H9 (cell line): ENCODE results near the gene TMTC2. TPM values are rescaled to one million over a fixed set of nuclear protein-coding genes. Genes with fewer than 3 reads are reported as not detected.

Source experiments
- DNase-seq: peaks from one replicate; pipeline ENCODE4 v3.0.0-alpha.2; 2017
- H2AFZ ChIP-seq: one replicate; pipeline ENCODE4 v1.6.1; 2013; ENCODE audit warnings: mild to moderate bottlenecking, low read length, control low read depth, moderate library complexity
- H2AK5ac ChIP-seq: 2 replicates; pipeline ENCODE4 v1.6.1; 2013; ENCODE audit warnings: low read length, control low read depth, mixed read lengths; ENCODE audit not compliant: insufficient read length
- H2BK120ac ChIP-seq: one replicate; pipeline ENCODE4 v1.6.1; 2013; ENCODE audit warnings: low read depth, mild to moderate bottlenecking, low read length, control low read depth, inconsistent platforms; ENCODE audit not compliant: poor library complexity, severe bottlenecking
- H2BK12ac ChIP-seq: 2 replicates; pipeline ENCODE4 v1.6.1; 2013; ENCODE audit warnings: low read length, control low read depth, mixed read lengths, low read depth; ENCODE audit not compliant: insufficient read length
- H2BK15ac ChIP-seq: 2 replicates; pipeline ENCODE4 v1.6.1; 2013; ENCODE audit warnings: low read depth, low read length, control low read depth
- H2BK20ac ChIP-seq: one replicate; pipeline ENCODE4 v1.6.1; 2013; ENCODE audit warnings: low read depth, mild to moderate bottlenecking, low read length, control low read depth, inconsistent platforms; ENCODE audit not compliant: poor library complexity, severe bottlenecking
- H2BK5ac ChIP-seq: 2 replicates; pipeline ENCODE4 v1.6.1; 2013; ENCODE audit warnings: low read length, control low read depth, mixed read lengths; ENCODE audit not compliant: insufficient read length
- H3K14ac ChIP-seq: 2 replicates; pipeline ENCODE4 v1.6.1; 2013; ENCODE audit warnings: low read length, control low read depth; ENCODE audit not compliant: insufficient read depth
- H3K18ac ChIP-seq: 2 replicates; pipeline ENCODE4 v1.6.1; 2013; ENCODE audit warnings: low read depth, mild to moderate bottlenecking, mixed read lengths, low read length, control low read depth; ENCODE audit not compliant: insufficient read length
- H3K23ac ChIP-seq: 2 replicates; pipeline ENCODE4 v1.6.1; 2013; ENCODE audit warnings: low read length, control low read depth, mixed read lengths, low read depth; ENCODE audit not compliant: insufficient read length
- H3K23me2 ChIP-seq: 2 replicates; pipeline ENCODE4 v1.6.1; 2013; ENCODE audit warnings: low read depth, mild to moderate bottlenecking, mixed read lengths, low read length, control low read depth; ENCODE audit not compliant: insufficient read length, poor library complexity, severe bottlenecking
- H3K27ac ChIP-seq: 2 replicates; pipeline ENCODE4 v1.5.1; 2013; ENCODE audit warnings: low read length, control low read depth, mixed read lengths, low read depth; ENCODE audit not compliant: insufficient read length
- H3K27me3 ChIP-seq: 2 replicates; pipeline ENCODE4 v1.6.1; 2013; ENCODE audit warnings: low read length, control low read depth, inconsistent platforms; ENCODE audit not compliant: insufficient read depth
- H3K4ac ChIP-seq: 2 replicates; pipeline ENCODE4 v1.6.1; 2013; ENCODE audit warnings: low read depth, mild to moderate bottlenecking, control low read depth, inconsistent platforms, low read length, moderate library complexity
- H3K4me1 ChIP-seq: 2 replicates; pipeline ENCODE4 v1.6.1; 2013; ENCODE audit warnings: low read length, control low read depth, inconsistent platforms; ENCODE audit not compliant: insufficient read depth
- H3K4me2 ChIP-seq: 2 replicates; pipeline ENCODE4 v1.6.1; 2013; ENCODE audit warnings: low read length, control low read depth, mixed read lengths; ENCODE audit not compliant: insufficient read length, insufficient read depth
- H3K56ac ChIP-seq: 2 replicates; pipeline ENCODE4 v1.6.1; 2013; ENCODE audit warnings: low read depth, mild to moderate bottlenecking, mixed read lengths, low read length, control low read depth; ENCODE audit not compliant: insufficient read length
- H3K79me1 ChIP-seq: 2 replicates; pipeline ENCODE4 v1.6.1; 2013; ENCODE audit warnings: low read depth, mild to moderate bottlenecking, moderate library complexity, low read length, control low read depth, inconsistent platforms; ENCODE audit not compliant: insufficient read depth, poor library complexity, severe bottlenecking
- H3K79me2 ChIP-seq: 2 replicates; pipeline ENCODE4 v1.6.1; 2013; ENCODE audit warnings: low read length, control low read depth, inconsistent platforms; ENCODE audit not compliant: insufficient read depth
- H3K9ac ChIP-seq: 2 replicates; pipeline ENCODE4 v1.6.1; 2013; ENCODE audit warnings: low read length, control low read depth, mixed read lengths; ENCODE audit not compliant: insufficient read length; ENCODE audit errors: extremely low read depth
- H3K9me3 ChIP-seq: one replicate; pipeline ENCODE4 v1.6.1; 2013; ENCODE audit warnings: low read depth, low read length, inconsistent platforms; ENCODE audit not compliant: control insufficient read depth
- H3T11ph ChIP-seq: one replicate; pipeline ENCODE4 v1.6.1; 2013; ENCODE audit warnings: mild to moderate bottlenecking, low read length, control low read depth, inconsistent platforms
- H4K20me1 ChIP-seq: one replicate; pipeline ENCODE4 v1.6.1; 2013; ENCODE audit not compliant: control insufficient read depth, insufficient read length, insufficient read depth
- H4K5ac ChIP-seq: 2 replicates; pipeline ENCODE4 v1.6.1; 2013; ENCODE audit warnings: low read depth, mild to moderate bottlenecking, mixed read lengths, low read length, control low read depth; ENCODE audit not compliant: insufficient read length
- H4K8ac ChIP-seq: replicated peaks from 2 replicates; pipeline ENCODE4 v1.6.1; 2013; ENCODE audit warnings: low read length, control low read depth, mixed read lengths, low read depth; ENCODE audit not compliant: insufficient read length
- H4K91ac ChIP-seq: 2 replicates; pipeline ENCODE4 v1.6.1; 2013; ENCODE audit warnings: low read depth, mild to moderate bottlenecking, moderate library complexity, mixed read lengths, low read length, control low read depth; ENCODE audit not compliant: insufficient read length
- H3K27ac Mint-ChIP-seq, 3 experiments: 2 replicates in 2 of 3; 3 replicates in 1 of 3; pipeline ENCODE4 v1.8.0; 2020 to 2021; ENCODE audit warnings: mixed read lengths in 3 of 3, mild to moderate bottlenecking in 1 of 3, moderate library complexity in 1 of 3
- H3K27me3 Mint-ChIP-seq: 2 replicates; pipeline ENCODE4 v1.8.0; 2021; ENCODE audit warnings: low read depth, mild to moderate bottlenecking, moderate library complexity, mixed read lengths
- H3K36me3 Mint-ChIP-seq, 3 experiments: 2 replicates in 2 of 3; 3 replicates in 1 of 3; pipeline ENCODE4 v1.8.0; 2020 to 2021; ENCODE audit warnings: low read depth in 3 of 3, mixed read lengths in 3 of 3; ENCODE audit not compliant: insufficient read depth in 1 of 3
- H3K4me1 Mint-ChIP-seq, 2 experiments: 2 replicates each; pipeline ENCODE4 v1.8.0; 2020; ENCODE audit warnings: mixed read lengths in 2 of 2
- H3K4me3 Mint-ChIP-seq, 2 experiments: 2 replicates in 1 of 2; 3 replicates in 1 of 2; pipeline ENCODE4 v1.8.0; 2020 to 2021; ENCODE audit warnings: mild to moderate bottlenecking in 2 of 2, mixed read lengths in 2 of 2, moderate library complexity in 1 of 2
- H3K9me3 Mint-ChIP-seq, 2 experiments: 2 replicates in 1 of 2; 3 replicates in 1 of 2; pipeline ENCODE4 v1.8.0; 2020; ENCODE audit warnings: mild to moderate bottlenecking in 2 of 2, mixed read lengths in 2 of 2, moderate library complexity in 1 of 2
- WGBS: extraction: QIAGEN DNeasy Blood & Tissue Kit; methylation state at CpG from one replicate; pipeline ENCODE4 v1.1.7; 2013; ENCODE audit warnings: missing lambda C conversion rate, low lambda C conversion rate, mixed read lengths; ENCODE audit not compliant: insufficient read length; ENCODE audit errors: extremely low coverage; 5-methylcytosine and 5-hydroxymethylcytosine counted together
- total RNA-seq: library from RNA; stranded (reverse); gene quantifications from 2 replicates; pipeline ENCODE4 v1.2.1, GENCODE V29; 2021
- TF ChIP-seq, protein P1 (sequence below): fragments of 200-600 bp; sonication (generic); conservative IDR thresholded peaks from 3 replicates; pipeline ENCODE4 v1.8.0; 2021; ENCODE audit warnings: antibody characterized with exemption, mild to moderate bottlenecking

TMTC2 gene
- total RNA-seq, 1 experiment from 2014 or later, result 3.1 TPM

DNA sequence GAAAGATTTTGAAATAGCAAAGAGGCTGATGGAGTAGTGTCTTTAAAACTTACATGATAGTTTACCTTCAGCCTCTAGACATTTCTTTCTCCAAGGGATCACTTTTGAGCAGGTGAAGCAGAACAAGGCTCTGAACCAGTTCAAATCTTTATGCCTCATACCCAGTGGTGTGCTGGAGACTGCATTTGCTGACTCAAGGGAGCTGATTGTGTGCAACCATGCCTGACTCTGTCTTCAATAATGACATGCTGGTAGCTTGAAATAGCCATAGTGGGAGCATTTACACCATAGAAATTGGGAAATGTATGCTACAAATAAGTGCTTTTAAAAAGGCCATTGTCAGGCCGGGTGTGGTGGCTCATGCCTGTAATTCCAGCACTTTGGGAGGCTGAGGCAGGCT lies 482.0 kb downstream of the TMTC2 start:
- H3K4ac ChIP-seq, result no peak overlapping the region
- no peak overlapping the region for H2BK15ac ChIP-seq
- Mint-ChIP-seq H3K4me1 (peaks cover 6% of the 10 kb centered on the region in 2 experiments), H3K27me3 (no peaks in the 10 kb centered on the region), H3K36me3 (no peaks in the 10 kb centered on the region), H3K27ac (peak overlapping the region in 1 of 3 experiments; percentile 55; a peak in 1 of 7 replicates), H3K9me3 (no peaks in the 10 kb centered on the region), H3K4me3 (no peak overlapping the region)
- no peak overlapping the region for H2BK120ac ChIP-seq
- no peak overlapping the region for H2BK12ac ChIP-seq
- no peaks in the 10 kb centered on the region for H4K20me1 ChIP-seq
- no peak overlapping the region for H4K91ac ChIP-seq
- TF ChIP-seq, protein P1, sequence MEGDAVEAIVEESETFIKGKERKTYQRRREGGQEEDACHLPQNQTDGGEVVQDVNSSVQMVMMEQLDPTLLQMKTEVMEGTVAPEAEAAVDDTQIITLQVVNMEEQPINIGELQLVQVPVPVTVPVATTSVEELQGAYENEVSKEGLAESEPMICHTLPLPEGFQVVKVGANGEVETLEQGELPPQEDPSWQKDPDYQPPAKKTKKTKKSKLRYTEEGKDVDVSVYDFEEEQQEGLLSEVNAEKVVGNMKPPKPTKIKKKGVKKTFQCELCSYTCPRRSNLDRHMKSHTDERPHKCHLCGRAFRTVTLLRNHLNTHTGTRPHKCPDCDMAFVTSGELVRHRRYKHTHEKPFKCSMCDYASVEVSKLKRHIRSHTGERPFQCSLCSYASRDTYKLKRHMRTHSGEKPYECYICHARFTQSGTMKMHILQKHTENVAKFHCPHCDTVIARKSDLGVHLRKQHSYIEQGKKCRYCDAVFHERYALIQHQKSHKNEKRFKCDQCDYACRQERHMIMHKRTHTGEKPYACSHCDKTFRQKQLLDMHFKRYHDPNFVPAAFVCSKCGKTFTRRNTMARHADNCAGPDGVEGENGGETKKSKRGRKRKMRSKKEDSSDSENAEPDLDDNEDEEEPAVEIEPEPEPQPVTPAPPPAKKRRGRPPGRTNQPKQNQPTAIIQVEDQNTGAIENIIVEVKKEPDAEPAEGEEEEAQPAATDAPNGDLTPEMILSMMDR, result no peak
- H3K27me3 ChIP-seq, result no peaks in the 10 kb centered on the region
- no peak for DNase-seq
- H2AFZ ChIP-seq, result no peak overlapping the region
- H4K8ac ChIP-seq, result no peak overlapping the region
- H3T11ph ChIP-seq, result no peak overlapping the region
- H3K9me3 ChIP-seq, result no peaks in the 10 kb centered on the region
- H3K4me1 ChIP-seq, result no peaks in the 10 kb centered on the region
- H3K9ac ChIP-seq, result no peak overlapping the region
- H3K14ac ChIP-seq, result no peak overlapping the region
- no peak overlapping the region for H2BK5ac ChIP-seq
- no peak overlapping the region for H2BK20ac ChIP-seq
- no peak overlapping the region for H3K27ac ChIP-seq
- no peaks in the 10 kb centered on the region for H3K23me2 ChIP-seq
- H3K79me1 ChIP-seq, result no peaks in the 10 kb centered on the region
- no CpG with 5 or more reads among the region's 1 CpG for WGBS
- H3K23ac ChIP-seq, result no peak overlapping the region
- H3K56ac ChIP-seq, result no peak overlapping the region
- H3K79me2 ChIP-seq, result no peaks in the 10 kb centered on the region
- no peak overlapping the region for H4K5ac ChIP-seq
- no peak overlapping the region for H2AK5ac ChIP-seq
- H3K4me2 ChIP-seq, result no peak overlapping the region
- H3K18ac ChIP-seq, result no peak overlapping the region
